Breast epithelium (tissue), 4 donors: Measurements from ENCODE around the gene RASSF1. TPM values are rescaled to one million over a fixed set of nuclear protein-coding genes. Genes with fewer than 3 reads are reported as not detected.

Source experiments
- DNase-seq, 2 donors: peaks; one replicate each; pipeline ENCODE4 v3.0.0-alpha.2; 2019; ENCODE audit warnings: low spot score in 2 of 2
- H3K27ac ChIP-seq, 2 donors: fragments of 200-600 bp; sonication (generic) in 1 of 2; one replicate each; pipeline ENCODE4 v1.5.1; 2016 to 2019; ENCODE audit warnings: mild to moderate bottlenecking in 1 of 2
- H3K27me3 ChIP-seq, 2 donors: fragments of 200-600 bp; sonication (generic) in 1 of 2; one replicate each; pipeline versions ENCODE4 v1.5.1 to v1.6.0; 2017 to 2019; ENCODE audit warnings: control low read depth in 1 of 2, mild to moderate bottlenecking in 1 of 2
- H3K36me3 ChIP-seq: fragments of 200-600 bp; one replicate; pipeline ENCODE4 v1.5.1; 2019
- H3K4me1 ChIP-seq, 2 donors: fragments of 200-600 bp; sonication (generic); one replicate each; pipeline ENCODE4 v1.5.1; 2016 to 2019; ENCODE audit warnings: control low read depth in 1 of 2
- H3K4me3 ChIP-seq, 3 donors: fragments of 200-600 bp; sonication (generic); 1 replicate in 2 of 3; 2 replicates in 1 of 3; pipeline ENCODE4 v1.5.1; 2016 to 2019; ENCODE audit warnings: mild to moderate bottlenecking in 3 of 3, moderate library complexity in 2 of 3
- H3K9me3 ChIP-seq, 2 donors: fragments of 200-600 bp; sonication (generic) in 1 of 2; one replicate each; pipeline ENCODE4 v1.5.1; 2016 to 2019; ENCODE audit warnings: control low read depth in 1 of 2
- POLR2A ChIP-seq: fragments of 450-650 bp; IDR thresholded peaks from one replicate; pipeline ENCODE4 v1.6.1; 2016; ENCODE audit warnings: antibody characterized with exemption, mild to moderate bottlenecking, moderate library complexity
- POLR2AphosphoS5 ChIP-seq, 3 donors: sonication (generic); formaldehyde crosslinking; IDR thresholded peaks; one replicate each; pipeline ENCODE4 v1.6.1; 2017; ENCODE audit warnings: antibody characterized with exemption in 3 of 3
- intact Hi-C: fragments of 100-400 bp; cut with DNase I; formaldehyde crosslinking; loops from one replicate; pipeline ENCODE4 v1.15.1; 2023; ENCODE audit warnings: low total_unique reads
- total RNA-seq, 3 donors: library from RNA; depleted of rRNA; stranded (reverse); fragments of >200 nt; gene quantifications; one replicate each; pipeline ENCODE4 v1.1.0, GENCODE V29; 2016
- TF ChIP-seq, protein P1 (sequence below), 3 donors: fragments of 450-650 bp; IDR thresholded peaks; one replicate each; pipeline ENCODE4 v1.5.1; 2016 to 2017; ENCODE audit warnings: antibody characterized with exemption in 3 of 3, mild to moderate bottlenecking in 3 of 3, moderate library complexity in 3 of 3

RASSF1 gene
- total RNA-seq, 3 donors from 2014 or later, result 42.7 to 63.6 (median 49.8) TPM

DNA sequence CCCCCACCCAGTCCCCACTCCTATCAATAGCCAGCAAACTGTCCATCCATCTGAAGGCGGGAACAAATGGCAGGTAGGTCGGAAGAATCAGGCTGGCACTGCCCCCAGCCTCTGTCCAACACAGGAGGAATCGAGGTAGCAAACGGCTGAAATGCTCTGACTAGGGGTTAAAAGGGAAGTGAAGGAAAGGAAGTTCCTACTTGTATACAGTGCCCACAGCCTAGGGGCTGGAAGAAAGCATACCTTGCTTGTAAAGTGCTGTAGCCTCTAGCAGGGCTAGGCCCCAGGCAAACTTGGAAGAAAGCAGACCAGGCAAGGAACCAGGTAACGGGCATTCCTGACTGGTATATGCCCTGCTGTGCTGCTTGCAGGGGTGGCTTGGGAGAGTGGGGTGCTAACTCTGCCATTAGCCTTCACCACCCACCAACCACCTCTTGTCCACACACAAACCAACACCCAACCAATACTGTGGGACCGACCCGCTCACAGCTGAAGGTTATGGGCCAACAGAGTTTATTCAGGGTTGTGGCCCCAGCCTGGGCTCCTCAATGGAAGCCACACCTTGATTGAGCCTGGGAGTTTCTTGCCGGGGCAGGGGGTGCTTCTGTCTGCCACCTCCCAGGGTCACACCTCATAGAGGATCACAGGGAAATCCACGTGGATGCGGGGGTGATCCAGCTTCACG, 15.0 kb downstream of the RASSF1 start:
- H3K36me3 ChIP-seq, result no peaks in the 10 kb centered on the region
- intact Hi-C loops, result no loop called here
- peaks cover 0 to 20% of the 10 kb centered on the region in 2 donors for H3K4me1 ChIP-seq
- H3K27me3 ChIP-seq, result no peaks in the 10 kb centered on the region
- DNase-seq, result no peak
- H3K9me3 ChIP-seq, result no peaks in the 10 kb centered on the region
- H3K4me3 ChIP-seq, result no peak overlapping the region
- no peak for TF ChIP-seq POLR2A
- TF ChIP-seq POLR2AphosphoS5 (IDR thresholded peaks at IDR 0.05), result no peak
- TF ChIP-seq, protein P1, sequence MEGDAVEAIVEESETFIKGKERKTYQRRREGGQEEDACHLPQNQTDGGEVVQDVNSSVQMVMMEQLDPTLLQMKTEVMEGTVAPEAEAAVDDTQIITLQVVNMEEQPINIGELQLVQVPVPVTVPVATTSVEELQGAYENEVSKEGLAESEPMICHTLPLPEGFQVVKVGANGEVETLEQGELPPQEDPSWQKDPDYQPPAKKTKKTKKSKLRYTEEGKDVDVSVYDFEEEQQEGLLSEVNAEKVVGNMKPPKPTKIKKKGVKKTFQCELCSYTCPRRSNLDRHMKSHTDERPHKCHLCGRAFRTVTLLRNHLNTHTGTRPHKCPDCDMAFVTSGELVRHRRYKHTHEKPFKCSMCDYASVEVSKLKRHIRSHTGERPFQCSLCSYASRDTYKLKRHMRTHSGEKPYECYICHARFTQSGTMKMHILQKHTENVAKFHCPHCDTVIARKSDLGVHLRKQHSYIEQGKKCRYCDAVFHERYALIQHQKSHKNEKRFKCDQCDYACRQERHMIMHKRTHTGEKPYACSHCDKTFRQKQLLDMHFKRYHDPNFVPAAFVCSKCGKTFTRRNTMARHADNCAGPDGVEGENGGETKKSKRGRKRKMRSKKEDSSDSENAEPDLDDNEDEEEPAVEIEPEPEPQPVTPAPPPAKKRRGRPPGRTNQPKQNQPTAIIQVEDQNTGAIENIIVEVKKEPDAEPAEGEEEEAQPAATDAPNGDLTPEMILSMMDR (IDR thresholded peaks at IDR 0.05), result no peak
- peak overlapping the region; percentile 8 to 21 for H3K27ac ChIP-seq

DNA sequence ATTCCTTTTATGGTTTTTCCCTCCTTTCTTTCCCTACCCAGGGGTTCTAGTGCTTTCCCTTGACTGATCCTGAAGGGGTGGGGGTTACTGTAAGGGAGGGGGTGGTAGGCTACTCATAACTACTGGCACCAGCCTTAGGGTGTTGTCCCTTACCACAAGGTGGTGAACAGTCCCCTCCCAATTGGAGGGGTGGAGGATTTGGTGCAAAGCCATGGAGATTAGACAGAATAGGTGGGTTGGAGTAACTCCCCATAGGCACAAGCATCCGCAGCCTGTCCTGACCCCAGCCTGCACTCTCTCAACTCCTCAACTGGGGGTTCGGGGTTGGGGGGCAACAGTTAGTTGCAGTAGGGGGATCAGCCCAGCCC, 15.5 kb downstream of the RASSF1 start:
- Histone ChIP-seq H3K4me1 (peaks cover under 1 to 23% of the 10 kb centered on the region in 2 donors), H3K27ac (peak overlapping the region; percentile 8 to 31), H3K36me3 (no peaks in the 10 kb centered on the region), H3K27me3 (no peaks in the 10 kb centered on the region), H3K9me3 (no peaks in the 10 kb centered on the region), H3K4me3 (no peak overlapping the region)
- DNase-seq, result no peak
- intact Hi-C loops, result no loop called here
- TF ChIP-seq POLR2A (no peak), POLR2AphosphoS5 (IDR thresholded peaks at IDR 0.05) (no peak)
- TF ChIP-seq, protein P1 (IDR thresholded peaks at IDR 0.05), result no peak

DNA sequence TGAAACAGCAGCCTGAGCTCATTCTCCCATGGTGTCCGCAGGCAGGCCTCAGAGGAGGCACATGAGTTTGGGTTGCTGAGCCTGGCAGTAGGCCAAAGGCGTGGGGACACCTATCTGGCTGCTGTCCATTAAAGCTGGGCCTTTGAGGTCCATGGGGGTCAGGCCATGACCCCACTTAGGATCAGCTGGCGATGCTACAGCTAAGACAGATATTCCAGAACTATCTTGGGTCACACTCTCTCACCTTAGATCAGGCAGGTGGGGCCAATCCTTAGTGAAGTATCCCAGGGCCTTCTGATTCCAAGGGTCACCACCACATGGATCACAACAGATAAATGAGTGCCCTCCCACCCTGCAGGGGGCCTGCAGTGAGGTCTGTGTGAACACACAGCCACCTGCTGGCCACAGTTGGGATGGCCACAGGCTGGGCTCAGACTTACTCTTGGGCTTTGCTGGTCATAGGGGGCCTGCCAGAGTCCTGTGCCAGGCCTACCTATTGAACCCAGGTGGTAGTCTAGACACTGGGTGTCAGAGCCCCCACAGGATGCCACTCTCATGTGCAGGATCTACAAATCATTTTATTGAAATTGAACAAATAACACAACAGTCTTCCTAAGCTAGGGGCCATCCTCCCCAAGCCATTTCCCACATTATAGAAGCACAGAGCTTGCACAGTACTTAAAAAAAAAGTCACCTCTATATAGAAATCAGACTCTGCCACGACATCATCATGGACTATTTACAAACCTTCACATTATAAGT, 16.1 kb downstream of the RASSF1 start:
- H3K27ac ChIP-seq, result peak overlapping the region; percentile 31 to 93
- no peak overlapping the region for H3K4me3 ChIP-seq
- H3K4me1 ChIP-seq, result peaks cover 6 to 29% of the 10 kb centered on the region in 2 donors
- H3K36me3 ChIP-seq, result no peaks in the 10 kb centered on the region
- TF ChIP-seq POLR2A, result no peak
- TF ChIP-seq, protein P1 (IDR thresholded peaks at IDR 0.05), result peak; percentile 67 to 79 (median 76)
- no peaks in the 10 kb centered on the region for H3K27me3 ChIP-seq
- no peak for DNase-seq
- intact Hi-C loops, result no loop called here
- no peaks in the 10 kb centered on the region for H3K9me3 ChIP-seq

DNA sequence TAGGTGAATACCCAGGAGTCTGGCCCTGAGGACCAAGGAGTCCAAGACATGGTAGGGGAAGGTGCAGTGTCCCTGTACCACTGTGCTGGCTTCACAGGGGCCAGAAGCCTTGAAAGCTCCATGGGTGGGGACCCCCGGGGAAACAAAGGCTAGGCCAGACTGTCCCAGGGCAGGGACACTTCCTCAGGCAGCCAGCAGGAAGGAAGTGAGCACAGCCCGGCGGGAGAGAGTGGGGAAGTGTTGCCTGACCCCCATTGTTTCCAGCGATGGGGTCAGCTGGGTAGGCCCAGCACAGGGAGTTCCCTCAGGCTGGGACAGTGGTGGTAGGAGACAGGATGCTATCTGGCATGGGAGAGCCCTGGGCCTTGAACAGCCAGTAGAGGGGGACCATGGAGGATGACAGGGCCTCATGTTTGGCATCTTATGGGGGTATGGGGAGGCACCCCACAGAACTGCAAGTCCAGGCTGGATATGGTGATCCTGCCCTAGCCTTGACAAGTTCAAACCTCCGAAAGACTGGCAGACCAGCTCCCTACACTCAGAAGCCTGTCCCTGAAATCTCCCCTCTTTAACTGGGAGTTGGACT, 16.9 kb downstream of the RASSF1 start:
- TF ChIP-seq POLR2AphosphoS5 (IDR thresholded peaks at IDR 0.05), result peak in 2 of 3 donors; percentile 47 to 72
- TF ChIP-seq POLR2A, result no peak
- TF ChIP-seq, protein P1 (IDR thresholded peaks at IDR 0.05), result no peak
- Histone ChIP-seq H3K4me1 (peaks cover 9 to 34% of the 10 kb centered on the region in 2 donors), H3K9me3 (no peaks in the 10 kb centered on the region), H3K36me3 (no peaks in the 10 kb centered on the region), H3K27me3 (no peaks in the 10 kb centered on the region), H3K27ac (peak overlapping the region; percentile 31 to 93), H3K4me3 (no peak overlapping the region)
- DNase-seq, result no peak
- intact Hi-C loops, result no loop called here
